ENCODE measurements around the gene PLCB1.

DNA sequence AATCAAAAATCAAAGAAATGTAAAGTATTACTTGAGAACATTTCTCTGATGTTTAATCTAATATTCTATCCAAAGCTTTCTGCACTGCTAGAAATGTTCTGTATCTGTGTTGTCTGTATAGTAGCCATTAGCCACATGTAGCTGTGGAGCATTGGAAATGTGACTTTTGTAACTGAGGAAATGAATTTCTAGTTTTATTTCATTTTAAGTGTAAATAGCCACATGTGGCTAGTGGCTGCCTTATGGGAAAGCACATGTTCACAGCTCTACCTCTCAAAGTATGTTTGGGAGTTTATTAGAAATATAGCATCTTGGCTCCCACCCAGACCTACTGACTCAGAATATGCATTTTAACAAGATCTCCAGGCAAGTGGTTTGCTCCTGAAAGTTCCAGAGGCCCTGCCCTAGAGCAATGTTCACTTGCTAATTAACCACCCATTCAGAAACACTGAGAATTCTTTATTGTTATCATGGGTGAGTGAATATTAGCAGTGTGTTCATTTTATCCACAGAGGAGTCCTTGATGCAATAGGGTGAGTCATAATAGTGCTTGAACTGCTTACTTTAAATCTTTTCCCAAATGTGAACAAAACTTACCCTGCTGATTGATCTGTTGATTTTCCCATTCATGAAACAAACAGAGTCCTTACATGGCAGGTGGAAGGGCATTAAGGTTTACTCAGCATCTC lies 282.7 kb downstream of the PLCB1 start:
- TF ChIP-seq, protein P1, sequence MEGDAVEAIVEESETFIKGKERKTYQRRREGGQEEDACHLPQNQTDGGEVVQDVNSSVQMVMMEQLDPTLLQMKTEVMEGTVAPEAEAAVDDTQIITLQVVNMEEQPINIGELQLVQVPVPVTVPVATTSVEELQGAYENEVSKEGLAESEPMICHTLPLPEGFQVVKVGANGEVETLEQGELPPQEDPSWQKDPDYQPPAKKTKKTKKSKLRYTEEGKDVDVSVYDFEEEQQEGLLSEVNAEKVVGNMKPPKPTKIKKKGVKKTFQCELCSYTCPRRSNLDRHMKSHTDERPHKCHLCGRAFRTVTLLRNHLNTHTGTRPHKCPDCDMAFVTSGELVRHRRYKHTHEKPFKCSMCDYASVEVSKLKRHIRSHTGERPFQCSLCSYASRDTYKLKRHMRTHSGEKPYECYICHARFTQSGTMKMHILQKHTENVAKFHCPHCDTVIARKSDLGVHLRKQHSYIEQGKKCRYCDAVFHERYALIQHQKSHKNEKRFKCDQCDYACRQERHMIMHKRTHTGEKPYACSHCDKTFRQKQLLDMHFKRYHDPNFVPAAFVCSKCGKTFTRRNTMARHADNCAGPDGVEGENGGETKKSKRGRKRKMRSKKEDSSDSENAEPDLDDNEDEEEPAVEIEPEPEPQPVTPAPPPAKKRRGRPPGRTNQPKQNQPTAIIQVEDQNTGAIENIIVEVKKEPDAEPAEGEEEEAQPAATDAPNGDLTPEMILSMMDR (optimal IDR thresholded peaks at IDR 0.05 in 1 of 3, IDR thresholded peaks at IDR 0.05 in 1 of 3, conservative IDR thresholded peaks at IDR 0.05 in 1 of 3; ENCODE audit: extremely low read depth in 1 of 3, insufficient read depth in 2 of 3, low read length in 3 of 3): no peak
- no peak for TF ChIP-seq EZH2 (IDR thresholded peaks at IDR 0.05; ENCODE audit: low read length)

All from keratinocyte (primary cell).